Measurements from ENCODE around the gene UNC5C. TPM values are rescaled to one million over a fixed set of nuclear protein-coding genes. Genes with fewer than 3 reads are reported as not detected.

The UNC5C gene
- total RNA-seq, 1 experiment from 2014 or later = not detected

DNA sequence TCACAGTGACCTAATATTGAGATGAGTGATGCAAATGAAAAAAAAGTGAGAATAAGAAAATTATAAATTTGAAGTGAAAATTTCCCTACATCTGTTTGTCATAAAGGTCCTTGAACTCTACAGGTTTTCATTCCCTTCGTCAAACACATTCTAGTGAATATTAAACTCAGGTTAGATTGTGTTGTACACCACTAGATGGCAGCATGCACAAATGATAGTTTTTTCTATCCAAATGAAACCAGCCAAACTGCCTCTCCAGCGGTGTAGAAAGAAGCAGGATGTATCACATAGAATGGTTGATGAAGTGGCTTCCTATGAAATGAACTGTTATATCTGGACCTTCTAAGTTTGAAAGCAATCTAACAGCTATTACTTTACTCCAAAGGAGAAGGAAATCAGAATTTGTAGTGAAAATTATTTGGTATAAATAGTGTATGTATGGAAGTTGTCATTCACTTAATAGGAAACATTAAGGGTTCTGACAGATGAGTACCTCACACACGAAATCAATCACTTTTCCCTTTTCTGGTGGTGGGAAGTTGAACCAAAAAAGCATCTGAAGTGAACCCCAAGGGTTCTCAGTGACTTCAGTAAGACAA lies 382.7 kb downstream of the UNC5C start:
- no TSS peak for BruUV-seq (replicated peaks)
- ChIA-PET CTCF (interaction anchor here (0.6 to 2.8 kb wide), 21 partner anchors 14 to 1987 kb away, joined by 3 to 15 read pairs (median 4); no protein-coding TSS in a partner anchor), POLR2A (no interaction called here)
- intact Hi-C loops (cut with micrococcal nuclease) = loop anchor here (1.0 to 2.0 kb wide), 4 partner anchors 345 to 1987 kb away; no protein-coding TSS in a partner anchor
- Mint-ChIP-seq H3K27ac (ENCODE audit: low read depth, unreplicated experiment) (no peak overlapping the region), H3K36me3 (ENCODE audit: insufficient read depth, unreplicated experiment) (peaks cover 9% of the 10 kb centered on the region), H3K9me3 (ENCODE audit: unreplicated experiment) (no peaks in the 10 kb centered on the region), H3K4me1 (ENCODE audit: insufficient read depth, unreplicated experiment) (no peaks in the 10 kb centered on the region), H3K27me3 (ENCODE audit: insufficient read depth, unreplicated experiment) (no peaks in the 10 kb centered on the region), H3K4me3 (ENCODE audit: unreplicated experiment) (no peak overlapping the region)
- TF ChIP-seq CTCF (IDR thresholded peaks at IDR 0.05; ENCODE audit: unreplicated experiment) = peak; percentile 66
- peak; percentile 74 for DNase-seq (ENCODE audit: unreplicated experiment)

GRCh38 chr4:95162867-95163266 lies 385.9 kb downstream of the UNC5C start:
- no peaks in the 10 kb centered on the region for H3K4me1 Mint-ChIP-seq (ENCODE audit: insufficient read depth, unreplicated experiment)
- peaks cover 14% of the 10 kb centered on the region for H3K36me3 Mint-ChIP-seq (ENCODE audit: insufficient read depth, unreplicated experiment)
- ChIA-PET CTCF (no interaction called here), POLR2A (no interaction called here)
- H3K27ac Mint-ChIP-seq (ENCODE audit: low read depth, unreplicated experiment) = no peak overlapping the region
- DNase-seq (ENCODE audit: unreplicated experiment) = no peak
- intact Hi-C loops (cut with micrococcal nuclease) = no loop called here
- BruUV-seq (replicated peaks) = no TSS peak
- no peak for TF ChIP-seq CTCF (IDR thresholded peaks at IDR 0.05; ENCODE audit: unreplicated experiment)
- H3K27me3 Mint-ChIP-seq (ENCODE audit: insufficient read depth, unreplicated experiment) = no peaks in the 10 kb centered on the region
- no peaks in the 10 kb centered on the region for H3K9me3 Mint-ChIP-seq (ENCODE audit: unreplicated experiment)
- H3K4me3 Mint-ChIP-seq (ENCODE audit: unreplicated experiment) = no peak overlapping the region

- CTCF ChIA-PET = interaction anchor here (0.5 to 1.7 kb wide), 4 partner anchors 18 to 1991 kb away, joined by 3 to 5 read pairs (median 4); no protein-coding TSS in a partner anchor
Measured at GRCh38 chr4:95161781-95162469, 386.8 kb downstream of the UNC5C start.

More at GRCh38 chr4:95161781-95162469, 386.8 kb downstream of the UNC5C start:
- Mint-ChIP-seq H3K36me3 (ENCODE audit: insufficient read depth, unreplicated experiment) (peaks cover 14% of the 10 kb centered on the region), H3K4me1 (ENCODE audit: insufficient read depth, unreplicated experiment) (no peaks in the 10 kb centered on the region), H3K27me3 (ENCODE audit: insufficient read depth, unreplicated experiment) (no peaks in the 10 kb centered on the region), H3K4me3 (ENCODE audit: unreplicated experiment) (no peak overlapping the region), H3K9me3 (ENCODE audit: unreplicated experiment) (no peaks in the 10 kb centered on the region), H3K27ac (ENCODE audit: low read depth, unreplicated experiment) (no peak overlapping the region)
- POLR2A ChIA-PET = no interaction called here
- no peak for DNase-seq (ENCODE audit: unreplicated experiment)
- intact Hi-C loops (cut with micrococcal nuclease) = no loop called here
- no peak for TF ChIP-seq CTCF (IDR thresholded peaks at IDR 0.05; ENCODE audit: unreplicated experiment)
- BruUV-seq (replicated peaks) = no TSS peak
